DOHH2 (cell line): Measurements from ENCODE around the gene RFX4.

Experiments used
- H3F3A ChIP-seq: fragments of 200-600 bp; sonication (generic), shearing (Covaris generic); 2 replicates; pipeline ENCODE4 v1.6.0; 2016; ENCODE audit warnings: antibody characterized with exemption, mild to moderate bottlenecking; ENCODE audit not compliant: control insufficient read depth, insufficient read depth
- H3K27ac ChIP-seq: fragments of 200-600 bp; sonication (generic); 2 replicates; pipeline ENCODE4 v1.5.1; 2014; ENCODE audit warnings: low read depth, mild to moderate bottlenecking, low read length, moderate library complexity
- H3K27me3 ChIP-seq: fragments of 200-600 bp; sonication (generic); 2 replicates; pipeline ENCODE4 v1.6.1; 2014; ENCODE audit warnings: mild to moderate bottlenecking, low read length, mixed read lengths; ENCODE audit not compliant: control insufficient read depth
- H3K36me3 ChIP-seq: fragments of 200-600 bp; sonication (generic); 2 replicates; pipeline ENCODE4 v1.6.1; 2014; ENCODE audit warnings: mild to moderate bottlenecking, low read length, moderate library complexity, mixed read lengths; ENCODE audit not compliant: control insufficient read depth
- H3K4me1 ChIP-seq: fragments of 200-600 bp; sonication (generic); 2 replicates; pipeline ENCODE4 v1.6.1; 2014; ENCODE audit warnings: mild to moderate bottlenecking, low read length, mixed read lengths; ENCODE audit not compliant: control insufficient read depth
- H3K4me2 ChIP-seq: fragments of 200-600 bp; sonication (generic); 2 replicates; pipeline ENCODE4 v1.6.0; 2014; ENCODE audit warnings: mild to moderate bottlenecking, low read length, moderate library complexity
- H3K4me3 ChIP-seq: fragments of 200-600 bp; sonication (generic); 2 replicates; pipeline ENCODE4 v1.5.1; 2014; ENCODE audit warnings: mild to moderate bottlenecking, low read length, mixed read lengths
- H3K79me2 ChIP-seq: fragments of 200-600 bp; sonication (generic); 2 replicates; pipeline ENCODE4 v1.6.1; 2014; ENCODE audit warnings: mild to moderate bottlenecking, low read length, mixed read lengths; ENCODE audit not compliant: control insufficient read depth
- H3K9me2 ChIP-seq: fragments of 200-600 bp; sonication (generic); replicated peaks from 2 replicates; pipeline ENCODE4 v1.6.1; 2014; ENCODE audit warnings: mild to moderate bottlenecking, low read length, mixed read lengths; ENCODE audit not compliant: control insufficient read depth
- H3K9me3 ChIP-seq: fragments of 200-600 bp; sonication (generic); 2 replicates; pipeline ENCODE4 v1.6.1; 2014; ENCODE audit warnings: antibody characterized with exemption, low read length, mixed read lengths; ENCODE audit not compliant: control insufficient read depth, insufficient read depth
- H4K20me1 ChIP-seq: fragments of 200-600 bp; sonication (generic); 2 replicates; pipeline ENCODE4 v1.6.0; 2014; ENCODE audit warnings: low read depth, mild to moderate bottlenecking, antibody characterized with exemption, low read length, moderate library complexity; ENCODE audit not compliant: control insufficient read depth, insufficient read depth
- CTCF ChIP-seq: fragments of 200-600 bp; sonication (generic); IDR thresholded peaks from one replicate; pipeline ENCODE4 v1.5.1; 2014; ENCODE audit warnings: antibody characterized with exemption, mild to moderate bottlenecking, low read depth, low read length; ENCODE audit not compliant: poor library complexity, severe bottlenecking
- EZH2phosphoT487 ChIP-seq: fragments of 200-600 bp; sonication (generic); IDR thresholded peaks from 2 replicates; pipeline ENCODE4 v1.6.1; 2017; ENCODE audit warnings: borderline replicate concordance, mild to moderate bottlenecking, antibody characterized with exemption, low read length, moderate library complexity, mixed read lengths

RFX4 gene

GRCh38 chr12:106711316-106711715 lies 128.5 kb downstream of the RFX4 start:
- H3K36me3 ChIP-seq, result no peaks in the 10 kb centered on the region
- H3K4me3 ChIP-seq, result no peak overlapping the region
- H3K79me2 ChIP-seq, result no peaks in the 10 kb centered on the region
- no peak for TF ChIP-seq CTCF
- no peak for TF ChIP-seq EZH2phosphoT487
- H3K27ac ChIP-seq, result no peak overlapping the region
- no peaks in the 10 kb centered on the region for H4K20me1 ChIP-seq
- H3F3A ChIP-seq, result no peaks in the 10 kb centered on the region
- H3K9me2 ChIP-seq, result no peaks in the 10 kb centered on the region
- no peaks in the 10 kb centered on the region for H3K9me3 ChIP-seq
- no peak overlapping the region for H3K4me2 ChIP-seq
- no peaks in the 10 kb centered on the region for H3K27me3 ChIP-seq
- H3K4me1 ChIP-seq, result no peaks in the 10 kb centered on the region

- Histone ChIP-seq H3K9me3 (no peaks in the 10 kb centered on the region), H3K4me3 (no peak overlapping the region), H3K4me1 (no peaks in the 10 kb centered on the region), H3K4me2 (no peak overlapping the region), H3K27ac (no peak overlapping the region), H3K36me3 (no peaks in the 10 kb centered on the region), H3K9me2 (no peaks in the 10 kb centered on the region), H3K79me2 (no peaks in the 10 kb centered on the region), H4K20me1 (no peaks in the 10 kb centered on the region), H3K27me3 (no peaks in the 10 kb centered on the region), H3F3A (no peaks in the 10 kb centered on the region)
- TF ChIP-seq CTCF, result no peak
- TF ChIP-seq EZH2phosphoT487, result no peak
Measured at GRCh38 chr12:106712768-106713167, 130.0 kb downstream of the RFX4 start.

GRCh38 chr12:106714926-106715325 lies 132.1 kb downstream of the RFX4 start:
- Histone ChIP-seq H3K4me3 (no peak overlapping the region), H3F3A (no peaks in the 10 kb centered on the region), H3K79me2 (no peaks in the 10 kb centered on the region), H3K4me2 (no peak overlapping the region), H3K36me3 (no peaks in the 10 kb centered on the region), H3K9me2 (no peaks in the 10 kb centered on the region), H3K9me3 (no peaks in the 10 kb centered on the region), H3K4me1 (no peaks in the 10 kb centered on the region), H3K27ac (no peak overlapping the region), H3K27me3 (no peaks in the 10 kb centered on the region), H4K20me1 (no peaks in the 10 kb centered on the region)
- TF ChIP-seq CTCF (no peak), EZH2phosphoT487 (no peak)

- Histone ChIP-seq H4K20me1 (no peaks in the 10 kb centered on the region), H3F3A (no peaks in the 10 kb centered on the region), H3K27me3 (0 out of 2 replicates have a peak, but pooled peaks cover under 1% of the 10 kb centered on the region), H3K4me2 (no peak overlapping the region), H3K4me3 (no peak overlapping the region), H3K36me3 (no peaks in the 10 kb centered on the region), H3K9me3 (no peaks in the 10 kb centered on the region), H3K4me1 (no peaks in the 10 kb centered on the region), H3K79me2 (no peaks in the 10 kb centered on the region), H3K27ac (no peak overlapping the region), H3K9me2 (no peaks in the 10 kb centered on the region)
- TF ChIP-seq CTCF, result no peak
- no peak for TF ChIP-seq EZH2phosphoT487
Measured at GRCh38 chr12:106715582-106715981, 132.8 kb downstream of the RFX4 start.
